ENCODE measurements around the gene CYB5RL. TPM values are rescaled to one million over a fixed set of nuclear protein-coding genes. Genes with fewer than 3 reads are reported as not detected.

The CYB5RL gene
- total RNA-seq, 1 donor from 2014 or later, result 8.8 TPM

DNA sequence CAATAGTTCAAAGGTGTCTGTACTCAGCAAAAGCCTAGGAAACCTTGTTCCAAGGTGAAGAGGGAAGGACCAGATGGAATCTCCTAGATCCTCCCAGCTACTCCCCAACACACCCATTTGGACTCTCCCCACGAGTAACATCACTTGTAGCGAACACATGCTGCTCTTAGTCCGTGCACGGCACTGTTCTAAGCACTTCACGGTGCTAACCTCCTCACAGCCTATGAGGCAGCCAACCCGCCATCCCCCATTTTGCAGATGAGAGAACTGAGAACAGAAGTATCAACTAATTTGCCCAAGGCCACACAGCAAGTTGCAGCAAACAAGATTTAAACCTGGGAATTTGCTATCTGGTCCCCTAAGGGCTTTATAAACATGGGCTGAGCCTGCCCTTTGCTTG lies 24.4 kb upstream of the CYB5RL start:
- Histone ChIP-seq H3K9me3 (no peaks in the 10 kb centered on the region), H3K4me1 (peaks cover 17% of the 10 kb centered on the region), H3K4me3 (no peak overlapping the region), H3K36me3 (peaks cover 5% of the 10 kb centered on the region), H3K27me3 (no peaks in the 10 kb centered on the region), H3K27ac (no peak overlapping the region)
- ATAC-seq (no peak), DNase-seq (no peak)
- TF ChIP-seq, protein P1, sequence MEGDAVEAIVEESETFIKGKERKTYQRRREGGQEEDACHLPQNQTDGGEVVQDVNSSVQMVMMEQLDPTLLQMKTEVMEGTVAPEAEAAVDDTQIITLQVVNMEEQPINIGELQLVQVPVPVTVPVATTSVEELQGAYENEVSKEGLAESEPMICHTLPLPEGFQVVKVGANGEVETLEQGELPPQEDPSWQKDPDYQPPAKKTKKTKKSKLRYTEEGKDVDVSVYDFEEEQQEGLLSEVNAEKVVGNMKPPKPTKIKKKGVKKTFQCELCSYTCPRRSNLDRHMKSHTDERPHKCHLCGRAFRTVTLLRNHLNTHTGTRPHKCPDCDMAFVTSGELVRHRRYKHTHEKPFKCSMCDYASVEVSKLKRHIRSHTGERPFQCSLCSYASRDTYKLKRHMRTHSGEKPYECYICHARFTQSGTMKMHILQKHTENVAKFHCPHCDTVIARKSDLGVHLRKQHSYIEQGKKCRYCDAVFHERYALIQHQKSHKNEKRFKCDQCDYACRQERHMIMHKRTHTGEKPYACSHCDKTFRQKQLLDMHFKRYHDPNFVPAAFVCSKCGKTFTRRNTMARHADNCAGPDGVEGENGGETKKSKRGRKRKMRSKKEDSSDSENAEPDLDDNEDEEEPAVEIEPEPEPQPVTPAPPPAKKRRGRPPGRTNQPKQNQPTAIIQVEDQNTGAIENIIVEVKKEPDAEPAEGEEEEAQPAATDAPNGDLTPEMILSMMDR (IDR thresholded peaks at IDR 0.05), result no peak
- intact Hi-C loops (cut with DNase I), result no loop called here

DNA sequence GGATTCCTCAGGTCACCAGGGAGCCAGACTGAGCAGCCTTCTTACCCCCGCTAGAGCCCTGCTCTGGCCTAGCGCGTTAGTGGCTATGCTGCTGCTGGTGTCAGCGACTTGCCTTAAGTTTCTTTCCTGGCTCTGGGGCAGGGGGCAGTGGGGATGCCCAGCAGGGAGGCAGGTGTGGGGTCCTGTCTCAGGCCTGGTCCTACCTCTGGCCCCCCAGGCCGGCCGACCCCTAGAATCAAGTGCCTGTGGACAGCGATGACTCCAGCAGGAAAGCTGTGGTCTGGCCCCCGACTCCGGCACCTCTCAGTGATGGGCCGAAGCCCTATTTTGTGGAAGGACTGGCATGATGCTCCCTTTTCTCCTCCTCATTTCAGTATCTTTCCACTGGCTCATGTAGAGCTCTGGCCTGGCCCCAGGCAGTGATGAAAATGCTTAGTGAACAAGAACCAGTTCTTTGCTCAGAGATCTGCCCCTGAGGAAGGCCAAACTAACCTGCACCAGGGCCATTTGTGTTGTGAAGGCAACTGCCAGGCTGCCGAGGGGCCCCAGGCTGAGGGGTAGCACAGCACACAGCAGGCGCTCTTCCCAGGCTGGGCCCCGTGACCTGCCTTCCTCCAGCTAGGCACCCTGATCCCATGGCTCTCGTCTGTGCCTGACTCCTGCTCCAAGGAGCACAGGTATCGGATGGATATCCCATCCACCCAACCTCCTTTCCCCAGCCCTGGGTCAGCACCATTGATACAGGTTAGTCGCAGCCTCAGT lies 23.8 kb upstream of the CYB5RL start:
- TF ChIP-seq, protein P1 (IDR thresholded peaks at IDR 0.05), result no peak
- Histone ChIP-seq H3K4me3 (no peak overlapping the region), H3K27ac (no peak overlapping the region), H3K9me3 (no peaks in the 10 kb centered on the region), H3K36me3 (peaks cover 7% of the 10 kb centered on the region), H3K4me1 (peaks cover 21% of the 10 kb centered on the region), H3K27me3 (no peaks in the 10 kb centered on the region)
- intact Hi-C loops (cut with DNase I), result no loop called here
- ATAC-seq (no peak), DNase-seq (no peak)

DNA sequence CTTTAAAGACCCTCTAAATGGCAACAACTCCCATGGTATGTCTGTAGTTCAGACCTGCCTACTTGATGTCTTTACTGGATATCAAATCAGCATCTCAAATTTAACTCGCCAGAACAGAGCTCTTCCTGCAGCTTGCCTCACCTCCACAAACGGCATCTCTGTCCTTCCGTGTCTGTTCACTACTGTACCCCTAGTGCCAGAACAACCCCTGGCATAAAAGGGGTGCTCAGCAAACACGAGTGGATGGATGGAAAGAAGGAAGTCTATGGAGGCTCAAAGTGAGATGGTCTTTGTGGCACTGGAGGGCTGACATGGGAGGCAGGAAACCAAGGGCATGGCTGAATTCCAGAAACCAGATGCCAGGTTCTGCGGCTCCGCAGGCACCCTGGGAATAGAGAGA lies 22.9 kb upstream of the CYB5RL start:
- no peaks in the 10 kb centered on the region for H3K9me3 ChIP-seq
- H3K27me3 ChIP-seq, result no peaks in the 10 kb centered on the region
- intact Hi-C loops (cut with DNase I), result no loop called here
- no peak overlapping the region for H3K4me3 ChIP-seq
- no peak for DNase-seq
- H3K4me1 ChIP-seq, result peaks cover 21% of the 10 kb centered on the region
- peaks cover 16% of the 10 kb centered on the region for H3K36me3 ChIP-seq
- TF ChIP-seq, protein P1 (IDR thresholded peaks at IDR 0.05), result no peak
- H3K27ac ChIP-seq, result no peak overlapping the region
- no peak for ATAC-seq

DNA sequence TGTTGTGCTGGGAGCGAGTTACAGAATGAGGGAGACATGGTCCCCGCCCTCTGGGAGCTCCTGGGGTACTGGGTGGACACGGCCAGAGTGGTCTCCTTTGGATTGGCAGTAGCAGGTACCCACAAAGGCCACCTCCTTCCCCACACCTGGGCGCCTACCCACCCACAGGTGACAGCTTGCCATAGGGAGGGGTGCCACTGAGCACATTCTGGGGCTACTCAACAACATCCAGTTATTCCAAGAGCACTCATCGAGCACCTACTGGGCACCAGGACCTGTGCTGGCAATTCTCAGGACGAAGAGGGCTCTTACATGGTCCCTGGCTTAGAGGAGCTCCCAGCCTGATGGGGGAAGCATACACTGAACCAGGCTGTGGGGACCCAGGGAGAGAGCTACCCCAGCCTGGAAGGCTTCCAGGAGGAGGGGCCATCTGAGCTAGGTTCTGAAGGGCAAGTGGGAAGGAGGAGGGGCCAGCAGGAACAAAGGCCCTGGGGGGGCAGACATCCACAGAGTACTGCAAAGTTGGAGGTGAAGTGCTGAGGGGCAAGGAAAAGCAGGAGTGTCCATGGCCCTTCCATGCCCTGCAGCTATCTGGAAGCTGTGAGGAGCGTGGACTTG lies 22.1 kb upstream of the CYB5RL start:
- no peak overlapping the region for H3K27ac ChIP-seq
- no peaks in the 10 kb centered on the region for H3K9me3 ChIP-seq
- ATAC-seq (no peak), DNase-seq (no peak)
- TF ChIP-seq, protein P1 (IDR thresholded peaks at IDR 0.05), result no peak
- peaks cover 23% of the 10 kb centered on the region for H3K36me3 ChIP-seq
- intact Hi-C loops (cut with DNase I), result no loop called here
- H3K4me3 ChIP-seq, result no peak overlapping the region
- H3K27me3 ChIP-seq, result no peaks in the 10 kb centered on the region
- H3K4me1 ChIP-seq, result peaks cover 21% of the 10 kb centered on the region

DNA sequence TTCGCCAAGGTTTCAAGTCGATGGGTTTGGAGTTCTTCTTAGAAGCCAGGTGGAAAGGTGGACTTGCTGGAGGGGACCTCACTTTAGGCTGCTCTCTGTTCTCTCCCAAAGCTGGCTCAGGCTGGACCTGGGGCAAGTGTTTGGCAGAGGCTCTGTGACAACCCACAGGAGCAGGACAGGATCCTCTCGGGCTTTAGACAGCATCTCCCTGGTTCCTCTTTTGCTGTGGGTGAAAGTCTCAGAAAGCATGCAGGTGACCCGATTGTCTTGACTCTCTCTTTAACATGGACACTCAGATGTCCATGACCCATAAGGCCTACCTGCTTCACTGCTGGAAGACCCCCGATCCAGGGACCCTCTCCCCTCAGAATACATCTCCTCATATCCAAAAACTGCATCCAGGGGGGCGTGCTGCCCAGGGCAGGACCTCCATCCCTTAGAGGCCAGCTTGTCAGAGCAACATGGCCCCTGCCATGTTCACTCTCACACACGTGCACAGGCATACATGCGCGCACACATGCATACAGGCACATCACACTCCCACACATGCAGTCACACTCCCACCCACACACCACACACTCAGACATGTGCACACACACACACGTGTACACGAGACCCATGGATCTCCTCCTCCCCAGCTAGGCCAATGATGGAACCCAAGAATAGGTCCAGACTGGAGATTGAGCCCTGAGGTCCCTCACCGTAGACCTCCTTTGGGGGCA lies 21.4 kb upstream of the CYB5RL start:
- H3K4me1 ChIP-seq, result peaks cover 21% of the 10 kb centered on the region
- H3K27me3 ChIP-seq, result no peaks in the 10 kb centered on the region
- DNase-seq (no peak), ATAC-seq (no peak)
- H3K27ac ChIP-seq, result peak overlapping the region; percentile 78
- intact Hi-C loops (cut with DNase I), result no loop called here
- H3K4me3 ChIP-seq, result no peak overlapping the region
- peaks cover 30% of the 10 kb centered on the region for H3K36me3 ChIP-seq
- TF ChIP-seq, protein P1 (IDR thresholded peaks at IDR 0.05), result no peak
- no peaks in the 10 kb centered on the region for H3K9me3 ChIP-seq

Measured in upper lobe of right lung (tissue), 1 donor.